HepG2 (cell line): Measurements from ENCODE around the gene SRC. TPM values are rescaled to one million over a fixed set of nuclear protein-coding genes. Genes with fewer than 3 reads are reported as not detected.

Source experiments
- ARNTL ChIP-seq: sonication (generic); formaldehyde crosslinking; IDR thresholded peaks from 2 replicates; pipeline ENCODE4 v1.4.0; 2020; ENCODE audit warnings: mild to moderate bottlenecking, missing genetic modification reagents
- FOXP1 ChIP-seq, 2 experiments: fragments of 450-650 bp in 1 of 2; IDR thresholded peaks; 2 replicates each; pipeline ENCODE4 v1.6.1; 2017 to 2018; ENCODE audit warnings: antibody characterized with exemption in 1 of 2
- GFI1 ChIP-seq: sonication (generic); formaldehyde crosslinking; IDR thresholded peaks from 2 replicates; pipeline ENCODE4 v1.5.0; 2020; ENCODE audit warnings: missing genetic modification reagents, mild to moderate bottlenecking, borderline replicate concordance
- HNRNPH1 ChIP-seq: fragments of 200-400 bp; formaldehyde crosslinking; optimal IDR thresholded peaks from 2 replicates; pipeline ENCODE3; 2017; ENCODE audit warnings: mild to moderate bottlenecking, low read depth, low read length
- JUNB ChIP-seq: sonication (generic); formaldehyde crosslinking; IDR thresholded peaks from 2 replicates; pipeline ENCODE4 v1.8.0; 2022; ENCODE audit warnings: missing genetic modification reagents, mild to moderate bottlenecking, borderline replicate concordance
- NFATC3 ChIP-seq: sonication (generic); formaldehyde crosslinking; IDR thresholded peaks from 2 replicates; pipeline ENCODE4 v1.5.1; 2020; ENCODE audit warnings: mild to moderate bottlenecking, missing genetic modification reagents
- NR1H2 ChIP-seq: sonication (generic); formaldehyde crosslinking; IDR thresholded peaks from 2 replicates; pipeline ENCODE4 v1.8.1; 2022; ENCODE audit warnings: low read depth, missing genetic modification reagents, borderline replicate concordance
- NR2F2 ChIP-seq: IDR thresholded peaks from 2 replicates; pipeline ENCODE4 v1.6.1; 2012; ENCODE audit warnings: low read depth, inconsistent platforms, borderline replicate concordance
- POLR2AphosphoS5 ChIP-seq: IDR thresholded peaks from 2 replicates; pipeline ENCODE4 v1.6.1; 2012; ENCODE audit warnings: low read depth, low read length
- PPARG ChIP-seq: conservative IDR thresholded peaks from 2 replicates; pipeline ENCODE4 v1.6.1; 2016; ENCODE audit warnings: missing biosample characterization, missing genetic modification reagents
- REST ChIP-seq, 2 experiments: IDR thresholded peaks; 2 replicates each; pipeline ENCODE4 v1.6.1; 2011 to 2012; ENCODE audit warnings: low read length in 2 of 2, borderline replicate concordance in 1 of 2, low read depth in 1 of 2, mild to moderate bottlenecking in 1 of 2, moderate library complexity in 1 of 2
- REXO4 ChIP-seq: sonication (generic); formaldehyde crosslinking; IDR thresholded peaks from 2 replicates; pipeline ENCODE4 v1.8.0; 2022; ENCODE audit warnings: missing genetic modification reagents, mild to moderate bottlenecking, borderline replicate concordance
- SIX1 ChIP-seq: sonication (generic); formaldehyde crosslinking; IDR thresholded peaks from 2 replicates; pipeline ENCODE4 v1.4.0; 2020; ENCODE audit warnings: missing genetic modification reagents, borderline replicate concordance
- XBP1 ChIP-seq: sonication (generic); formaldehyde crosslinking; IDR thresholded peaks from 2 replicates; pipeline ENCODE4 v1.5.0; 2020; ENCODE audit warnings: missing genetic modification reagents
- ZNF629 ChIP-seq: sonication (generic); formaldehyde crosslinking; conservative IDR thresholded peaks from 2 replicates; pipeline ENCODE4 v1.5.0; 2020; ENCODE audit warnings: missing genetic modification reagents
- ZNF800 ChIP-seq: sonication (generic); formaldehyde crosslinking; IDR thresholded peaks from 2 replicates; pipeline ENCODE4 v1.4.0; 2020; ENCODE audit warnings: missing genetic modification reagents
- polyA plus RNA-seq, 8 experiments: library from polyadenylated mRNA; depleted of rRNA in 3 of 8; stranded (reverse) in 7 of 8; unstranded in 1 of 8; fragments of >200 nt; fragmentation: Illumina TruSeq in 4 of 8; extraction: Trizol in 4 of 8; gene quantifications; 2 replicates each; pipeline versions ENCODE4 v1.2.1 to v1.2.3, GENCODE V29; 2011 to 2016; ENCODE audit warnings: low read depth in 4 of 8, missing spikeins in 1 of 8, mixed read lengths in 1 of 8; ENCODE audit not compliant: insufficient read depth in 1 of 8
- total RNA-seq, 5 experiments: library from RNA; depleted of rRNA; stranded (reverse); fragments of >200 nt; fragmentation: Illumina TruSeq; extraction: Trizol; gene quantifications; 2 replicates each; pipeline ENCODE4 v1.2.3, GENCODE V29; 2016; ENCODE audit warnings: low read depth in 1 of 5
- TF ChIP-seq, protein P1 (sequence below): sonication (generic); formaldehyde crosslinking; IDR thresholded peaks from 2 replicates; pipeline ENCODE4 v1.5.1; 2020; ENCODE audit warnings: mild to moderate bottlenecking, missing genetic modification reagents
- TF ChIP-seq, protein P2 (sequence below): sonication (generic); formaldehyde crosslinking; IDR thresholded peaks from 2 replicates; pipeline ENCODE4 v1.9.0; 2022; ENCODE audit warnings: missing genetic modification reagents, mild to moderate bottlenecking, borderline replicate concordance

Gene SRC
- total and polyA plus RNA-seq, 2 of the 13 experiments (the other 11 are each of a cell fraction or from before 2014, with no cell fraction given), result 54.7 to 192 TPM

DNA sequence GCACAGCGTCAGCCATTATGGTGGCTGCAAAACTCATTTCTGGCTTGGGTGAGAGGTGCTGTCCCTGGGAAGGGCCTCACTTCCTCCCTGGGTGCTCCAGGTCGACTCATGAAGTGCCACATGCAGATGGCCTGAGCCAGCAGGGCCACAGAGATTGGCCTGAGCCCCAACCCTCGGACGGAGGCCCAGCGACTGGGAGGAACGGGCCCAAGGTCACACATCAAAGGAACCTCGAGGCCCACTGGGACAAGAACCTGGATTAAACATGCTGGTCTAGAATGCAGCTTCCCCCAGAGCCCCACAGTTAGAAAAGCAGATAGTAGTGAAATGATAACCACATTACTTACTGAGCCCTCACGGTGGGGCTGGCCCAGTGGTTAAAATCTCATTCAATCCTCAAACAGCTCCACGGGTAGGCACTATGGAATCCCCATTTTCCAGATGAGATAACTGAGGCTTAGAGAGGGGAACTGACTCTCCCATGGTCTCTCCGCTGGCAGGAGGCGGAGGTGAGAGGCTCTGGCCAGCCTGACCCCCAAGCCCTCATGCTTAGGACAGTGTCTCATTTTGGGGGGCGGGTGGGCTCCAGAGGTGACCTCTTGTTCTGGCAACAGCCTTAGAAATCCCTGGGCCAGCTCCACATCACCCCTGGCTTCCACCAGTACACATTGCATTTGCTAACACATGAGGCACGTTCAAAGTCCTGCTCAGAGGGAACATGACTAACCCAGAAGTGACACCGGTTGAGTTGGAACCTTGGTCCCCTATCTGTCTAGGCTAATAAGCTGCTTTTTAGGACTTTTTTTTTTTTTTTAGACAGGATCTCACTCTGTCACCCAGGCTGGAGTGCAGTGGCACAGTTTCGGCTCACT lies 53.0 kb downstream of the SRC start (continued):
- TF ChIP-seq, protein P1, sequence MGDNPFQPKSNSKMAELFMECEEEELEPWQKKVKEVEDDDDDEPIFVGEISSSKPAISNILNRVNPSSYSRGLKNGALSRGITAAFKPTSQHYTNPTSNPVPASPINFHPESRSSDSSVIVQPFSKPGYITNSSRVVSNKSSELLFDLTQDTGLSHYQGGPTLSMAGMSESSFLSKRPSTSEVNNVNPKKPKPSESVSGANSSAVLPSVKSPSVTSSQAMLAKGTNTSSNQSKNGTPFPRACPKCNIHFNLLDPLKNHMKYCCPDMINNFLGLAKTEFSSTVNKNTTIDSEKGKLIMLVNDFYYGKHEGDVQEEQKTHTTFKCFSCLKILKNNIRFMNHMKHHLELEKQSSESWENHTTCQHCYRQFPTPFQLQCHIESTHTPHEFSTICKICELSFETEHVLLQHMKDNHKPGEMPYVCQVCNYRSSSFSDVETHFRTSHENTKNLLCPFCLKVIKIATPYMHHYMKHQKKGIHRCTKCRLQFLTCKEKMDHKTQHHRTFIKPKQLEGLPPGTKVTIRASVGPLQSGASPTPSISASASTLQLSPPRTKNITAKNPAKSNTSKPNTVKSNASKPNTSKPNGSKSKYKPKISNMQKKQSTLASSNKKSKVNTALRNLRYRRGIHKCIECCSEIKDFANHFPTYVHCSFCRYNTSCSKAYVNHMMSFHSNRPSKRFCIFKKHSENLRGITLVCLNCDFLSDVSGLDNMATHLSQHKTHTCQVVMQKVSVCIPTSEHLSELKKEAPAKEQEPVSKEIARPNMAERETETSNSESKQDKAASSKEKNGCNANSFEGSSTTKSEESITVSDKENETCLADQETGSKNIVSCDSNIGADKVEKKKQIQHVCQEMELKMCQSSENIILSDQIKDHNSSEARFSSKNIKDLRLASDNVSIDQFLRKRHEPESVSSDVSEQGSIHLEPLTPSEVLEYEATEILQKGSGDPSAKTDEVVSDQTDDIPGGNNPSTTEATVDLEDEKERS (CRISPR knock-in tag), result no peak
- TF ChIP-seq GFI1 (CRISPR knock-in tag) (peak; percentile 83), REXO4 (CRISPR knock-in tag) (no peak), POLR2AphosphoS5 (no peak; the same call in 1 of the 2 replicates), XBP1 (CRISPR knock-in tag) (no peak), ZNF800 (CRISPR knock-in tag) (no peak), NR2F2 (peak; percentile 31; the same call in 1 of the 2 replicates), NR1H2 (CRISPR knock-in tag) (no peak), ZNF629 (CRISPR knock-in tag) (peak; percentile 100), ARNTL (CRISPR knock-in tag) (peak; percentile 36), REST (IDR thresholded peaks at IDR 0.05; ENCODE audit: borderline replicate concordance in 1 of 2, low read depth in 1 of 2, low read length in 2 of 2) (no peak), SIX1 (CRISPR knock-in tag) (no peak), HNRNPH1 (no peak), JUNB (CRISPR knock-in tag) (no peak), FOXP1 (IDR thresholded peaks at IDR 0.05) (no peak), FOXP1 (CRISPR knock-in tag; IDR thresholded peaks at IDR 0.05) (no peak), PPARG (CRISPR knock-in tag) (no peak; the same call in 1 of the 2 replicates), NFATC3 (CRISPR knock-in tag) (no peak)
- TF ChIP-seq, protein P2, sequence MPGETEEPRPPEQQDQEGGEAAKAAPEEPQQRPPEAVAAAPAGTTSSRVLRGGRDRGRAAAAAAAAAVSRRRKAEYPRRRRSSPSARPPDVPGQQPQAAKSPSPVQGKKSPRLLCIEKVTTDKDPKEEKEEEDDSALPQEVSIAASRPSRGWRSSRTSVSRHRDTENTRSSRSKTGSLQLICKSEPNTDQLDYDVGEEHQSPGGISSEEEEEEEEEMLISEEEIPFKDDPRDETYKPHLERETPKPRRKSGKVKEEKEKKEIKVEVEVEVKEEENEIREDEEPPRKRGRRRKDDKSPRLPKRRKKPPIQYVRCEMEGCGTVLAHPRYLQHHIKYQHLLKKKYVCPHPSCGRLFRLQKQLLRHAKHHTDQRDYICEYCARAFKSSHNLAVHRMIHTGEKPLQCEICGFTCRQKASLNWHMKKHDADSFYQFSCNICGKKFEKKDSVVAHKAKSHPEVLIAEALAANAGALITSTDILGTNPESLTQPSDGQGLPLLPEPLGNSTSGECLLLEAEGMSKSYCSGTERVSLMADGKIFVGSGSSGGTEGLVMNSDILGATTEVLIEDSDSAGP (CRISPR knock-in tag), result peak; percentile 73; the same call in 1 of the 2 replicates
